Lower lobe of right lung (tissue), 2 donors: ENCODE results near the gene CUEDC1. TPM values are rescaled to one million over a fixed set of nuclear protein-coding genes. Genes with fewer than 3 reads are reported as not detected.

ENCODE experiments used
- ATAC-seq, 2 donors: fragments of 200-7000 bp; cut with Tn5 transposase; one replicate each; pipeline ENCODE4 v1.9.1; 2020 to 2022; ENCODE audit warnings: mild to moderate bottlenecking in 2 of 2, moderate library complexity in 2 of 2
- DNase-seq: peaks from one replicate; pipeline ENCODE4 v3.0.0-alpha.2; 2020
- H3K27ac ChIP-seq: fragments of 200-600 bp; one replicate; pipeline ENCODE4 v1.8.0; 2022
- H3K27me3 ChIP-seq: fragments of 200-600 bp; one replicate; pipeline ENCODE4 v1.8.0; 2022; ENCODE audit warnings: low read depth
- H3K36me3 ChIP-seq: fragments of 200-600 bp; one replicate; pipeline ENCODE4 v1.8.0; 2022; ENCODE audit warnings: mild to moderate bottlenecking
- H3K4me1 ChIP-seq: fragments of 200-600 bp; one replicate; pipeline ENCODE4 v1.8.0; 2022
- H3K4me3 ChIP-seq: fragments of 200-600 bp; one replicate; pipeline ENCODE4 v1.8.0; 2022; ENCODE audit warnings: mild to moderate bottlenecking
- H3K9me3 ChIP-seq: fragments of 200-600 bp; one replicate; pipeline ENCODE4 v1.8.0; 2022
- CTCF ChIP-seq: fragments of 200-600 bp; IDR thresholded peaks from one replicate; pipeline ENCODE4 v1.8.0; 2022; ENCODE audit warnings: antibody characterized with exemption, mild to moderate bottlenecking
- intact Hi-C: fragments of 100-400 bp; cut with DNase I; formaldehyde crosslinking; loops from one replicate; pipeline ENCODE4 v1.11.0; 2022
- total RNA-seq: library from RNA; stranded (reverse); fragmentation: NEBNext Ultra II Directional; extraction: Animal tissue kit (Norgen Biotek cat#: 25700); gene quantifications from one replicate; pipeline ENCODE4 v1.2.1, GENCODE V29; 2021
- donor health status: DM: no; HTN: yes; CAD: no; lungs with severe emphysema.

CUEDC1 gene
- total RNA-seq, 1 donor from 2014 or later, result 42.8 TPM

- ATAC-seq (no peak), DNase-seq (no peak)
- TF ChIP-seq CTCF, result no peak
- Histone ChIP-seq H3K9me3 (no peaks in the 10 kb centered on the region), H3K36me3 (peaks cover 43% of the 10 kb centered on the region), H3K4me3 (no peak overlapping the region), H3K4me1 (peaks cover 27% of the 10 kb centered on the region), H3K27me3 (no peaks in the 10 kb centered on the region), H3K27ac (no peak overlapping the region)
- intact Hi-C loops, result no loop called here
These were observed 88.9 kb downstream of the CUEDC1 start for GRCh38 chr17:57866319-57866718.

DNA sequence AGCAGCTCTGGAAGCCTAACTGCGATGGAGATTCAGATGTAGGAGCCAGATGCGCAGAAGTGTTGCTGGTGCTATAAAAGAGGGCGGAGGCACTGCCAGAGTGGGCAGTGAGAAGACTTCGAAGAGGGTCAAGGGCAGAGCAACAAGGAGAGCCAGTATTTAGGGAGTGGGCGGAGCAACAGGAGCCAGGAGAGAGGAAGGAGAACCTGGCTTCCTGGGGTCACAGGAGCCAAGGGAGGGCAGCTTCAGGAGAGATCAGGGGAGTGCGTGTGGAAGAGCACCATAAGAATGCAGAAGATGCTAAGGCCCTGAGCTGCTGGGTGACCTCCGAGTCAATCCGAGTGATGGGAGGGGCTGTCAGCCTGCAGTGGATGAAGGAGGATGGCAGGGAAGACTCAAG is 90.9 kb downstream of the CUEDC1 start:
- ATAC-seq, result no peak
- no peak for DNase-seq
- Histone ChIP-seq H3K4me1 (peaks cover 42% of the 10 kb centered on the region), H3K4me3 (no peak overlapping the region), H3K27me3 (no peaks in the 10 kb centered on the region), H3K36me3 (peaks cover 22% of the 10 kb centered on the region), H3K9me3 (no peaks in the 10 kb centered on the region), H3K27ac (no peak overlapping the region)
- intact Hi-C loops, result no loop called here
- TF ChIP-seq CTCF, result no peak

GRCh38 chr17:57862694-57863667 is 92.2 kb downstream of the CUEDC1 start:
- H3K27me3 ChIP-seq, result no peaks in the 10 kb centered on the region
- no peak for DNase-seq
- H3K4me3 ChIP-seq, result no peak overlapping the region
- TF ChIP-seq CTCF, result no peak
- H3K36me3 ChIP-seq, result peaks cover 16% of the 10 kb centered on the region
- peak overlapping the region; percentile 75 for H3K27ac ChIP-seq
- no peaks in the 10 kb centered on the region for H3K9me3 ChIP-seq
- peaks cover 36% of the 10 kb centered on the region for H3K4me1 ChIP-seq
- intact Hi-C loops, result no loop called here
- no peak for ATAC-seq

- peaks cover 16% of the 10 kb centered on the region for H3K36me3 ChIP-seq
- intact Hi-C loops, result no loop called here
- peak overlapping the region; percentile 61 for H3K4me3 ChIP-seq
- no peaks in the 10 kb centered on the region for H3K9me3 ChIP-seq
- peak; percentile 79 for DNase-seq
- no peak for TF ChIP-seq CTCF
- ATAC-seq, result peak; percentile 82
- peaks cover 35% of the 10 kb centered on the region for H3K4me1 ChIP-seq
- no peaks in the 10 kb centered on the region for H3K27me3 ChIP-seq
- H3K27ac ChIP-seq, result peak overlapping the region; percentile 75
These were observed 93.2 kb downstream of the CUEDC1 start for GRCh38 chr17:57861790-57862693.

DNA sequence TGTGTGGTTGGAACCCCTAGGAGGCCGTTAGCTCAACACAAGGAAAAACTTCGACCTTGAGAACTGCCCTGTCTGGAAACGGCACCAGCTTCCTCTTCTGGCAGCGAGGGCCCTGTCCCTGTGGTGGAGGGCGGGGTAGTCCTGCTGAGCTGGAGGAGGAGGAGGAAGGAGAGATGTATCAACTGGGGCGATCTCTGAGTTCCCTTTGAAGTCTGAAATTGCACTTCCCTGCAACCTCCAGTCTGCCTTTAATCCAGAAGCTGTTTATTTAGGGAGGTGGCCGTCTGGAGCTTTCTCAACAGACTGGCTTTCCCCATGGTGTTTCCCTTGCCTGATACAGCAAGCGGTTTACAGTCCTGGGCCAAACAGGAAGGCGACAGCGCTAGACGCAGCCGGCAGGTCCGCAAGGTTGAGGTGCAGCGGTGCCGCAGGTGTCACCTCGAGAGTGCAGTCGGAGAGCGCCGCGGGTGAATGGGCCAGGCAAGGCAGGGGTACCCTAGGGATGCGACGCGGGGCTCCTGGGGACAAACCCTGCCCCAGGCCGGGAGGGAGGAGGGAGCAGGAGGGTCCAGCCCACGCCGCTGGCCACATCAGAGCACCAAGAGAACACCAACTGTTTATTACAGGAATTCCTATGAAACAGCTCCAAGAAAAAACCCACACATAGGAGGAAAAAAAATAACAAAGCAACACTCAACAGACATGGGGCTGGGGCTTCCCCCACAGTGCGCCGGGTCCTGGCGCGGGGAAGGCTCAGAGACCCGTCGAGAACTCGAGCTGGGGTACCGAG is 94.0 kb downstream of the CUEDC1 start:
- DNase-seq, result peak; percentile 82
- no peak for TF ChIP-seq CTCF
- peaks cover 35% of the 10 kb centered on the region for H3K4me1 ChIP-seq

More for the DNA sequence above, 94.0 kb downstream of the CUEDC1 start:
- Histone ChIP-seq H3K27ac (peak overlapping the region; percentile 75), H3K36me3 (peaks cover 8% of the 10 kb centered on the region), H3K27me3 (no peaks in the 10 kb centered on the region), H3K4me3 (peak overlapping the region; percentile 61), H3K9me3 (no peaks in the 10 kb centered on the region)
- intact Hi-C loops, result no loop called here
- peak; percentile 76 to 85 for ATAC-seq
